T-helper 2 cell treated with Interferon-gamma antibody and Interleukin-4, amounts not matched to agents 5 μg/mL and 100 μg/mL, for 36 hours (primary cell): Measurements from ENCODE around the gene SKIC2.
"Not testable (repeated sequence)": the region's sequence is repeated elsewhere in the genome, so short reads cannot be mapped to it uniquely, and the experiment has no call there.

Experiments used
- DNase-seq: peaks from one replicate; pipeline ENCODE4 v3.0.0; 2021; ENCODE audit warnings: low spot score
- H3K27ac Mint-ChIP-seq: one replicate; pipeline ENCODE4 v1.8.0; 2021; ENCODE audit warnings: mild to moderate bottlenecking, mixed read lengths
- H3K27me3 Mint-ChIP-seq: one replicate; pipeline ENCODE4 v1.8.0; 2021; ENCODE audit warnings: low read depth, mixed read lengths
- H3K36me3 Mint-ChIP-seq: one replicate; pipeline ENCODE4 v1.8.0; 2021; ENCODE audit warnings: low read depth, mixed read lengths
- H3K4me1 Mint-ChIP-seq: one replicate; pipeline ENCODE4 v1.8.0; 2021; ENCODE audit warnings: low read depth, mixed read lengths
- H3K4me3 Mint-ChIP-seq: one replicate; pipeline ENCODE4 v1.8.0; 2022; ENCODE audit warnings: mild to moderate bottlenecking, moderate library complexity, mixed read lengths
- H3K9me3 Mint-ChIP-seq: one replicate; pipeline ENCODE4 v1.8.0; 2021; ENCODE audit warnings: mixed read lengths

Gene SKIC2

DNA sequence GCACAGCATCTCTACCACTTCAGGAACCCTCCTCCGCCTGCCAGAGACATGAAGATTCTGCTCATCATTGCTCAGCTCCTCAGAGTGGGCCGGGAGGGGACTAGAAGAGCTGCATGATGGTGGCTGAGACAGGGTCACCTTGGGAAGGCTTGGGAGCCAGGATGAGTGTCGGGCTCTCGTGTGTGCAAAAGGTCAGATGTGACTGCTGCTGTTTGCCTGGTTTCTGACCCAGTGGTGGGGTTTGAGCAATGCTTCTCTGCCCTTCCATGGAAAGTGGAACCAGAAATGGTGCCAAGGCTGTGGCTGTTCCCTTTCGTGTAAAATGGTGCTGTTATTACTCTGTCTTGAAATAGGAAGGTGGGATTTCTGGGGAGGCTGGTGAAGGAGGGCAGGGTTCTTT lies 22.0 kb downstream of the SKIC2 start:
- not testable (repeated sequence) for DNase-seq, H3K4me1 Mint-ChIP-seq, H3K36me3 Mint-ChIP-seq, H3K27ac Mint-ChIP-seq, H3K4me3 Mint-ChIP-seq, H3K9me3 Mint-ChIP-seq, H3K27me3 Mint-ChIP-seq

DNA sequence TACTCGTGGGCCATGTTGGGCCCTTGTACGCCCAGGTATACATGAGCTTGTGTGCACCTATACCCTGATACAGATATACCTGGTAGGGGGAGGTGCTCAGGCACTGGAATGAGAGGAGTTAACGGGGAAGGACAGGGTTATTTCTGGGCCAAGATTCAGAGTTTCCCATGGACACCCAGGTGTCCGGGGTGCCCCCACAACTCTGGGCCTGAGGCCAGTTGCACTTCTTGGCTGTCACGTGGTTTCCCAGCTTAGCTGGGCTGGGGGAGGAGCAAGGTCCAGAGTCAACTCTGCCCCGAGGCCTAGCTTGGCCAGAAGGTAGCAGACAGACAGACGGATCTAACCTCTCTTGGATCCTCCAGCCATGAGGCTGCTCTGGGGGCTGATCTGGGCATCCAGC lies 22.8 kb downstream of the SKIC2 start, which contains the start of gene C4A:
Gene C4A (plus strand): TSS at position 314 of the 400 bp plus-strand sequence. CDS start 51 bp downstream, at position 365.
- not testable (repeated sequence) for H3K4me1 Mint-ChIP-seq, H3K27me3 Mint-ChIP-seq, H3K9me3 Mint-ChIP-seq, H3K36me3 Mint-ChIP-seq, H3K27ac Mint-ChIP-seq, DNase-seq, H3K4me3 Mint-ChIP-seq

DNA sequence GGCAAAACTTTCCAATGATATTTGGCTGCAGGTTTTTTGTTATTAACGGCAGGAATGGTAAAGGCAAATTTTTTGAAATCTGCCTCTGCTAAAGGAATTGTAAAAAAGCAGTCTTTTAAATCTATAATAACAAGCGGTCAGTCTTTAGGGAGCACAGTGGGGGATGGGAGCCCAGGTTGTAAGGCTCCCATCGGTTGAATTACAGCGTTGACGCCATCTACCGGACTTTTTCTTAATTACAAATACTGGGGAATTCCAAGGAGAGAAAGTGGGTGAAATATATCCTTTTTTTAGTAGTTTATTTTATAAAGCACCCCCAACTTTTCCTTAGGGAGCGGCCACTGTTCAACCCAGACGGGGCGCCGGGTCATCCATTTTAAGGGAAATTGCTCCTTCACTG lies 30.4 kb downstream of the SKIC2 start:
- not testable (repeated sequence) for DNase-seq, H3K9me3 Mint-ChIP-seq, H3K4me3 Mint-ChIP-seq, H3K27ac Mint-ChIP-seq, H3K27me3 Mint-ChIP-seq, H3K36me3 Mint-ChIP-seq, H3K4me1 Mint-ChIP-seq

DNA sequence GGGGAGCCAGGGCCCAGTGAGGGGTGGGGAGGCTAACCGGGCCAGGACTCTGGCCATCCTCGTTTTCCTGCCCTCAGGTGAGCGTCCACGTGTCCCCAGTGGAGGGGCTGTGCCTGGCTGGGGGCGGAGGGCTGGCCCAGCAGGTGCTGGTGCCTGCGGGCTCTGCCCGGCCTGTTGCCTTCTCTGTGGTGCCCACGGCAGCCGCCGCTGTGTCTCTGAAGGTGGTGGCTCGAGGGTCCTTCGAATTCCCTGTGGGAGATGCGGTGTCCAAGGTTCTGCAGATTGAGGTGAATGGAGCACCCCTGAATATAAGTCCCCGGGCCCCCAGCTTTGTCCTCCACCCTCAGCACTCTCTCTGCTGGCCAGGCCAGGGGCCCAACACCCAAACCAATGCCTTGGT lies 35.4 kb downstream of the SKIC2 start:
- H3K4me3 Mint-ChIP-seq, H3K27ac Mint-ChIP-seq, H3K9me3 Mint-ChIP-seq, H3K4me1 Mint-ChIP-seq, H3K27me3 Mint-ChIP-seq, H3K36me3 Mint-ChIP-seq, DNase-seq: not testable (repeated sequence)

DNA sequence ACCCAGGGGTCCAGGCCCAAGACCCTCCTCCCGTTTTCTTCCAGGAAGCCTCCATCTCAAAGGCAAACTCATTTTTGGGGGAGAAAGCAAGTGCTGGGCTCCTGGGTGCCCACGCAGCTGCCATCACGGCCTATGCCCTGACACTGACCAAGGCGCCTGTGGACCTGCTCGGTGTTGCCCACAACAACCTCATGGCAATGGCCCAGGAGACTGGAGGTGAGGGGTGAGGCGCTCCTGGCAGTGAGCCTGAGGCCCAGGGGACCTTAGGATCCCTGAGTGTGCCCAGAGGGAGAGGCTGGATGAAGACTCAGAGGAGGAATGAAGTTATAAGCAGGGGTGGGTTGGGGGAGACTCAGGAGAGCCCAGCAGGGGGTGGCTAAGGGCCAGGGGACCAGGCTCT lies 37.4 kb downstream of the SKIC2 start:
- not testable (repeated sequence) for DNase-seq, H3K4me3 Mint-ChIP-seq, H3K36me3 Mint-ChIP-seq, H3K4me1 Mint-ChIP-seq, H3K27ac Mint-ChIP-seq, H3K27me3 Mint-ChIP-seq, H3K9me3 Mint-ChIP-seq

DNA sequence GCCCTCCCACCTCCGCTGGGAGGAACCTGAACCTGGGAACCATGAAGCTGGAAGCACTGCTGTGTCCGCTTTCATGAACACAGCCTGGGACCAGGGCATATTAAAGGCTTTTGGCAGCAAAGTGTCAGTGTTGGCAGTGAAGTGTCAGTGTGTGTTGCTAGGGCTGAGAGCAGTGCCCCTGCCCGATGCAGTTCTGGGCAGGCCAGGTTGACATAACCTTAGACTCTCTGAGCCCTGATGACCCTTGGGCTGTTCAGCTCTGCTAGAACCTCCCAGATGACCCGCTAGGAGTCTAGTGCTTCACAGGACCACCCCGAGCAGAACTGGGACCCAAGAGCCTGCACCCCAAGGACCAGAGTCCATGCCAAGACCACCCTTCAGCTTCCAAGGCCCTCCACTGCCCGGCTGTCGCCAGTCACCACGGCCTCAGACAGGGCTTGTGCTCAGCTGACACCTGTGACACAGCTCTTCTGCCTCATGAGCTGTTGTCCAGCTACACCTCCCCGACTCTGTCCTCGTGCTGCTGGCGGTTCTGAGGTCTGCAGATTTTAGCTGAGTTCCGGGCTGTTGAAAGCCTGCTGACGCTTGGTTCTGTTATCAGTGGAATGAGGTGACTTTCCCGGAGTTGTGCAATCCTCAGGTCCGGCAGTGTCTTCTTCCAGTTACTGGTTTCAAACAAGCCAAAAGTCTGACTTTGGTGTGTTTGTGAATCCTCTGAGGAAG lies 43.7 kb downstream of the SKIC2 start:
- H3K4me3 Mint-ChIP-seq, H3K27me3 Mint-ChIP-seq, H3K36me3 Mint-ChIP-seq, DNase-seq, H3K4me1 Mint-ChIP-seq, H3K27ac Mint-ChIP-seq, H3K9me3 Mint-ChIP-seq: not testable (repeated sequence)

DNA sequence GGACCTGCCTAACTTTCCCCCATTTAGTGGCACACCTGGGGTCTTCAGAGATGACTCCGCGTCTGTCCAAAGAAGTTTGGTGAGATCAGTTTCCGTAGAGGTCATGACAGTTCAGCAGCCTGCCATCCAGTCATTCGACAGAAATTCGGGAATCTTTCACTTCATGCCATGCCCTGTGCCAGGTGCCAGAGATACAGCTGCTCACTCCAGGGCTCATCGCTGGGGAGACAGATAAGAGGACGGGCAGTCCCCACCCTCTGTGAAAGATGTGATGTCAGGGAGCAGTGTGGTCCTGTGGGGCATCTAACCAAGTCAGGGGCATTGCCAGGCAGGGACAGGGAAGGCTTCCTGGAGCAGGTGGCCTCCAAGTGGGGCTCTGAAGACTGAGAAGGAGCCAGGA lies 44.3 kb downstream of the SKIC2 start:
- not testable (repeated sequence) for H3K9me3 Mint-ChIP-seq, H3K36me3 Mint-ChIP-seq, H3K4me3 Mint-ChIP-seq, H3K27me3 Mint-ChIP-seq, DNase-seq, H3K4me1 Mint-ChIP-seq, H3K27ac Mint-ChIP-seq

DNA sequence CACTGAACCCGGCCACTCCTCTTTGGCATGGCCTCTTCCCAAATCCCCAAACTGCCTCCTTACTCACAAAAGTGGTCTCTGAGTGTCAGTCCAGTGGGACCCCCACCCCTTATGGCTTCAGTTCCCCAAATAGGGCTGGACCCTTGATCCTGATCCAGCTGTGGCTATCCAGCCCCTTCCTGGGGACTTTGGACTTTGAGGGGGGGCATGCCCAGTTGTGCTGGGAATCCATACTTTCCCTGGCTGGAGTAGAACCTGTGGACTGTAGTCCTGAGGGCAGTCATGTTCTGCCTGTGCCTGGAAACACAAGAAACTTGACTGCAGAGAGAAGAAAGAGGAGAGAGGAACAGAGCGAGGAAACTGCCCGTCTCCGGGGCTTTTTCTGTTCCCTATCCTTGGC lies 45.4 kb downstream of the SKIC2 start:
- not testable (repeated sequence) for H3K36me3 Mint-ChIP-seq, DNase-seq, H3K27ac Mint-ChIP-seq, H3K27me3 Mint-ChIP-seq, H3K4me1 Mint-ChIP-seq, H3K4me3 Mint-ChIP-seq, H3K9me3 Mint-ChIP-seq

DNA sequence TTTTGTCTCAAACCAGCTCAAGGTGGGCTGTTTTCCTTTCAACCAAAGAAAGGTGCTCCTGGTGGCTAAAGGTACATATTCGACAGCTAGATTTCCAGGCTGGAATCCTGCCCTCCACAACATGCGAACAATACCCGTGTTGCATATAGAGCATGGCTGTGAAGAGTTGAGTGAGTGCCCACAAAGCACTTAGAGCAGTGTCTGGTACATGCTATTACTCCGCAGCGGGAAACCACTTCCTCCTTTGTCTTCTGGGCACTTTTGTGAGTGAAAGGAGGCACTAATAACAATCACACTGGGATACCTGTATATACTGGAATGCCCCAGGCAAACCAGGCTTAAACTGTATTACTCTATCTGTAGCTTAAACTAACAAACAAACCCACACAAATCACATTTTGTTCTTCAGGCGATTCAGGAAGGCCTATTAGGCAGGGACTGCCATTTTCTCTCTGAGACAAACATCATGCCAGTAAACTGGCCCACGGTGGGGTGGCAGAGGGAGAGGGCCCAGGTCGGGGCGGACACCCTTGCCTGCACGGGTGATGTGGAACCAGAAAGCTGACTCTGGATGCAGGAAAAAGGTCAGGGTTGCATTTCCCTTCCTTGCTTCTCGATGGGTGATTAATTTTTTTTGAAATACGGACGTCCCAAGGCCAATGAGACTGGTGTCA lies 46.0 kb downstream of the SKIC2 start:
- not testable (repeated sequence) for H3K4me3 Mint-ChIP-seq, H3K27me3 Mint-ChIP-seq, DNase-seq, H3K36me3 Mint-ChIP-seq, H3K27ac Mint-ChIP-seq, H3K4me1 Mint-ChIP-seq, H3K9me3 Mint-ChIP-seq

DNA sequence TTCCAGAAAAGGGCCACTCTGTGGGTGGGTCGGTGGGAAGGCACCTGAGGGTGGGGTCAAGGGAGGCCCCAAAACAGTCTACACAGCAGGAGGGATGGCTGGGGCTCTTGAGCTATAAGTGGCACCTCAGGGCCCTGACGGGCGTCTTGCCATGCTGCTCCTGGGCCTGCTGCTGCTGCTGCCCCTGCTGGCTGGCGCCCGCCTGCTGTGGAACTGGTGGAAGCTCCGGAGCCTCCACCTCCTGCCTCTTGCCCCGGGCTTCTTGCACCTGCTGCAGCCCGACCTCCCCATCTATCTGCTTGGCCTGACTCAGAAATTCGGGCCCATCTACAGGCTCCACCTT lies 46.5 kb downstream of the SKIC2 start:
- not testable (repeated sequence) for DNase-seq, H3K27ac Mint-ChIP-seq, H3K4me3 Mint-ChIP-seq, H3K27me3 Mint-ChIP-seq, H3K36me3 Mint-ChIP-seq, H3K4me1 Mint-ChIP-seq, H3K9me3 Mint-ChIP-seq

DNA sequence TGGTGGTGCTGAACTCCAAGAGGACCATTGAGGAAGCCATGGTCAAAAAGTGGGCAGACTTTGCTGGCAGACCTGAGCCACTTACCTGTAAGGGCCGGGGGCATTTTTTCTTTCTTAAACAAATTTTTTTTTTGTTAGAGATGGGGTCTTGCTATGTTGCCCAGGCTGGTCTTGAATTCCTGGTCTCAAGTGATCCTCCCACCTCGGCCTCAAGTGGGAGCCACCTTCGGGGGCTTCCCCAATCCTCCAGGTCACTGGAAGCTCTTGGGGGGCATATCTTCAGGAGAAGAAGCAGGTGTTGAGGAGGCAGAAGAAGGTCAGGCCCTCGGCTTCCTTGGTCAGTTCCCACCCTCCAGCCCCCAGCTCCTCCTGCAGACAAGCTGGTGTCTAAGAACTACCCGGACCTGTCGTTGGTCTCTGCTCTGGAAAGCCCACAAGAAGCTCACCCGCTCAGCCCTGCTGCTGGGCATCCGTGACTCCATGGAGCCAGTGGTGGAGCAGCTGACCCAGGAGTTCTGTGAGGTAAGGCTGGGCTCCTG lies 47.1 kb downstream of the SKIC2 start:
- not testable (repeated sequence) for H3K4me3 Mint-ChIP-seq, H3K36me3 Mint-ChIP-seq, DNase-seq, H3K9me3 Mint-ChIP-seq, H3K27me3 Mint-ChIP-seq, H3K4me1 Mint-ChIP-seq, H3K27ac Mint-ChIP-seq

DNA sequence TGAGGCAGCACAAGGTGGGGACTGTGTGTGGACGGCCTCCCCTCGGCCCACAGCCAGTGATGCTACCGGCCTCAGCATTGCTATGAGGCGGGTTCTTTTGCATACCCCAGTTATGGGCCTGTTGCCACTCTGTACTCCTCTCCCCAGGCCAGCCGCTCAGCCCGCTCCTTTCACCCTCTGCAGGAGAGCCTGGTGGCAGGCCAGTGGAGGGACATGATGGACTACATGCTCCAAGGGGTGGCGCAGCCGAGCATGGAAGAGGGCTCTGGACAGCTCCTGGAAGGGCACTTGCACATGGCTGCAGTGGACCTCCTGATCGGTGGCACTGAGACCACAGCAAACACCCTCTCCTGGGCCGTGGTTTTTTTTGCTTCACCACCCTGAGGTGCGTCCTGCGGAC lies 48.1 kb downstream of the SKIC2 start:
- H3K9me3 Mint-ChIP-seq, H3K36me3 Mint-ChIP-seq, H3K27me3 Mint-ChIP-seq: not testable (repeated sequence)

DNA sequence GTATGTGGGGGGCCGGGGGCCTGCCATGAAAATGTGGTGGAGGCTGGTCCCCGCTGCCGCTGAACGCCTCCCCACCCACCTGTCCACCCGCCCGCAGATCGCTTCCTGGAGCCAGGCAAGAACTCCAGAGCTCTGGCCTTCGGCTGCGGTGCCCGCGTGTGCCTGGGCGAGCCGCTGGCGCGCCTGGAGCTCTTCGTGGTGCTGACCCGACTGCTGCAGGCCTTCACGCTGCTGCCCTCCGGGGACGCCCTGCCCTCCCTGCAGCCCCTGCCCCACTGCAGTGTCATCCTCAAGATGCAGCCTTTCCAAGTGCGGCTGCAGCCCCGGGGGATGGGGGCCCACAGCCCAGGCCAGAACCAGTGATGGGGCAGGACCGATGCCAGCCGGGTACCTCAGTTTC lies 49.1 kb downstream of the SKIC2 start:
- H3K4me3 Mint-ChIP-seq, H3K4me1 Mint-ChIP-seq, H3K36me3 Mint-ChIP-seq, H3K9me3 Mint-ChIP-seq, DNase-seq, H3K27me3 Mint-ChIP-seq, H3K27ac Mint-ChIP-seq: not testable (repeated sequence)

More for the DNA sequence above, 48.1 kb downstream of the SKIC2 start:
- H3K27ac Mint-ChIP-seq, H3K4me3 Mint-ChIP-seq, H3K4me1 Mint-ChIP-seq, DNase-seq: not testable (repeated sequence)

DNA sequence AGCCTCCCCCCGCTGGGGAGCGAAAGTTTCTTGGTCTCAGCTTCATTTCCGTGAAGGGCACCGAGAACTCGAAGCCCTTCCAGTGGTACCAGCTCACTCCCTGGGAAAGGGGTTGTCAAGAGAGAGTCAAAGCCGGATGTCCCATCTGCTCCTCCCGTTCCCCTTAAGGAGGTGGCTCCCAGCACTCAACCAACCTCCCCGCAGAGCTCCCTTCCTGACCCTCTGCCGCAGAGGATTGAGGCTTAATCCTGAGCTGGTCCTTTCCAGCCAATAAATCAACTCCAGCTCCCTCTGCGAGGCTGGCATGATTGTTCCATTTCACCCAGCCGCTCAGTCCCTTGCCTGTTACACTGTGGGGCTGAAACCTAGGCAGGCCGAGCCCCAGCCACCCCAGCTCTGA lies 49.6 kb downstream of the SKIC2 start:
- H3K36me3 Mint-ChIP-seq, DNase-seq, H3K4me3 Mint-ChIP-seq, H3K27me3 Mint-ChIP-seq, H3K27ac Mint-ChIP-seq, H3K4me1 Mint-ChIP-seq, H3K9me3 Mint-ChIP-seq: not testable (repeated sequence)

DNA sequence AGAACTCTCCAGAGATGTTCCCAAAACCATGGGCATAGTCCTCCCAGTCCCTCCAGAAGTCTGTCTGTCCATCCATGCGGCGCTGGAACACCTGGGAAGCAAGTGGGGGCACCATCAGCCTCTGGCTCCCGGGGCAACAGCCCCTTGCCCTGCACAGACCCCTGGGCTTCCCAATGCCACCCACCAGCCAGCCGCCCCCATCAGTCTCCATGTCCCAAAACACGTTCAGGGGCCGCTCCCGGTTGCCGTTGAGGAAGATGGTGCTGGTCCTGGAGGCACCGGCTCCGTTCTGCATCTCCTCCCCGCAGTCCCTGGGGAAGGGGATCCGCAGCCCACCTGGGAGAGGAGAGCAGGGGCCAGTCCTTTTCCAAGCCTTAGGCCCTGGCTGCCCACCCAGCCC lies 50.6 kb downstream of the SKIC2 start:
- H3K36me3 Mint-ChIP-seq, H3K27me3 Mint-ChIP-seq, DNase-seq, H3K4me3 Mint-ChIP-seq, H3K9me3 Mint-ChIP-seq, H3K27ac Mint-ChIP-seq, H3K4me1 Mint-ChIP-seq: not testable (repeated sequence)
